ENCODE data around the gene MYBPH.

- TF ChIP-seq, protein P1, sequence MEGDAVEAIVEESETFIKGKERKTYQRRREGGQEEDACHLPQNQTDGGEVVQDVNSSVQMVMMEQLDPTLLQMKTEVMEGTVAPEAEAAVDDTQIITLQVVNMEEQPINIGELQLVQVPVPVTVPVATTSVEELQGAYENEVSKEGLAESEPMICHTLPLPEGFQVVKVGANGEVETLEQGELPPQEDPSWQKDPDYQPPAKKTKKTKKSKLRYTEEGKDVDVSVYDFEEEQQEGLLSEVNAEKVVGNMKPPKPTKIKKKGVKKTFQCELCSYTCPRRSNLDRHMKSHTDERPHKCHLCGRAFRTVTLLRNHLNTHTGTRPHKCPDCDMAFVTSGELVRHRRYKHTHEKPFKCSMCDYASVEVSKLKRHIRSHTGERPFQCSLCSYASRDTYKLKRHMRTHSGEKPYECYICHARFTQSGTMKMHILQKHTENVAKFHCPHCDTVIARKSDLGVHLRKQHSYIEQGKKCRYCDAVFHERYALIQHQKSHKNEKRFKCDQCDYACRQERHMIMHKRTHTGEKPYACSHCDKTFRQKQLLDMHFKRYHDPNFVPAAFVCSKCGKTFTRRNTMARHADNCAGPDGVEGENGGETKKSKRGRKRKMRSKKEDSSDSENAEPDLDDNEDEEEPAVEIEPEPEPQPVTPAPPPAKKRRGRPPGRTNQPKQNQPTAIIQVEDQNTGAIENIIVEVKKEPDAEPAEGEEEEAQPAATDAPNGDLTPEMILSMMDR (IDR thresholded peaks at IDR 0.05; ENCODE audit: poor library complexity, severe bottlenecking), result no peak
- TF ChIP-seq EZH2 (IDR thresholded peaks at IDR 0.05; ENCODE audit: borderline replicate concordance, insufficient read depth, low read length, poor library complexity, severe bottlenecking) (no peak), REST (IDR thresholded peaks at IDR 0.05; ENCODE audit: borderline replicate concordance) (no peak), SMC3 (conservative IDR thresholded peaks at IDR 0.05; ENCODE audit: poor library complexity) (no peak), TAF1 (IDR thresholded peaks at IDR 0.05; ENCODE audit: low read depth) (no peak), POLR2AphosphoS5 (IDR thresholded peaks at IDR 0.05) (no peak), RAD21 (conservative IDR thresholded peaks at IDR 0.05) (no peak)
These were observed 50.9 kb downstream of the MYBPH start for GRCh38 chr1:203124546-203125317.

All from neural cell (in vitro differentiated cells).